GM12873 (cell line): ENCODE data around the gene GFPT1.

ENCODE experiments used
- TF ChIP-seq, protein P1 (sequence below): IDR thresholded peaks from 2 replicates; pipeline ENCODE4 v1.5.1; 2012; ENCODE audit warnings: low read depth, mild to moderate bottlenecking, moderate library complexity, low read length, control low read depth; ENCODE audit not compliant: insufficient read depth; ENCODE audit errors: missing control alignments

Gene GFPT1

DNA sequence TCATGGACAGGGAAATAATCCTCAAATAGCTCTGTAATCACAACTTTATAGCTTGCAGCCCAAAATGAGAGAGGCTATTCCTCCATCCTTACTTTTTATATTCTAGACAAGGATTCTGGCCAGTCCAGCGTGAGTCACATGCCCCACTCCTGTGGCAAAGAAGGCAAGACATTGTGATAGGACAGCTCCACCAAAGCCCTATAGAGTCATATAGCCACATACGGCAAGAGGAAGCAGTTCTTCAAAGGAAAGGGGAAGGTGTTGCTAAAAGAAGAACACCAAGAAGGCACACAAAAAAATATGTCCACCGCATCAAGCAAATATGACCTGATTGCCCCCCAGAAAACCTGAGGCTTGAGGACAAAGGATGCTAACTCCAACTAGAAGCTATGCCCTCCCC, 3.4 kb upstream of the GFPT1 start:
- TF ChIP-seq, protein P1, sequence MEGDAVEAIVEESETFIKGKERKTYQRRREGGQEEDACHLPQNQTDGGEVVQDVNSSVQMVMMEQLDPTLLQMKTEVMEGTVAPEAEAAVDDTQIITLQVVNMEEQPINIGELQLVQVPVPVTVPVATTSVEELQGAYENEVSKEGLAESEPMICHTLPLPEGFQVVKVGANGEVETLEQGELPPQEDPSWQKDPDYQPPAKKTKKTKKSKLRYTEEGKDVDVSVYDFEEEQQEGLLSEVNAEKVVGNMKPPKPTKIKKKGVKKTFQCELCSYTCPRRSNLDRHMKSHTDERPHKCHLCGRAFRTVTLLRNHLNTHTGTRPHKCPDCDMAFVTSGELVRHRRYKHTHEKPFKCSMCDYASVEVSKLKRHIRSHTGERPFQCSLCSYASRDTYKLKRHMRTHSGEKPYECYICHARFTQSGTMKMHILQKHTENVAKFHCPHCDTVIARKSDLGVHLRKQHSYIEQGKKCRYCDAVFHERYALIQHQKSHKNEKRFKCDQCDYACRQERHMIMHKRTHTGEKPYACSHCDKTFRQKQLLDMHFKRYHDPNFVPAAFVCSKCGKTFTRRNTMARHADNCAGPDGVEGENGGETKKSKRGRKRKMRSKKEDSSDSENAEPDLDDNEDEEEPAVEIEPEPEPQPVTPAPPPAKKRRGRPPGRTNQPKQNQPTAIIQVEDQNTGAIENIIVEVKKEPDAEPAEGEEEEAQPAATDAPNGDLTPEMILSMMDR, result no peak

DNA sequence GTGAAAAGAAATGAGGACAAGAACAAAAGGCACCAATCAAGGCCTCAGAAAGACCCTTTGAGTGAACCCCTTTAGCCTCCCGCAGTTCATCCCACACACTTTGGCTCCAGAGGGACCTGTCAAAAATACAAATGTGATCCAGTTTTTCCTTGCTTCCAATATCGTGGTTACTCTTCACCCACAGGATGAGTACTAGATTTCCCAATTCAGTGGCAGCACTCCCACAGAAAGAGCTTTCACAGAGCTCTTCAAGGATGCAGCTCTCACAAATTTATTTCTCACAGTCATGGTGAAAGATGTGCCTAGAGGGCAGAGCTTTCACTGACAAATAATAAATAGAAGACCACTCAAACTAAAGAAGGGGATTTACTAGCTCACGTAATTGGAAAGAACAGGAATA, 3.0 kb upstream of the GFPT1 start:
- TF ChIP-seq, protein P1, result no peak

DNA sequence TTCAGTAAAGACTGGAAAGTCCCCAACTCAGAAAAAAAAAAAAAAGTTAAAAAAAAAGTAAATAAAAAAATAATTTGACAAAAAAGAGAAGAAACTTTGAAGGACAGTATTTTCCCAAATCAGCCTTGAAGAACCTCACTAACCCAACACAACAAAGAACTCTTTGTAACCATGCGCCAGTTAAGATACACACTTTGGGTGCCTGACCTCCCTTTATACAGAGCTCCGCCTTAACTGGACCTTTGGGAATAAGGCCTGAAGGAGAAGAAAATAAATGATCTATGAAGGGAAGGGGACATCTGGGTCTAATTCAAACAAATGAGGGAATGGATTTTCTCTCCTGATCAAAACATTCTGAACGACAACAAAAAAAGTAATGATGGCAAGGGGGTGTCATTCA, 2.2 kb upstream of the GFPT1 start:
- TF ChIP-seq, protein P1, result no peak

DNA sequence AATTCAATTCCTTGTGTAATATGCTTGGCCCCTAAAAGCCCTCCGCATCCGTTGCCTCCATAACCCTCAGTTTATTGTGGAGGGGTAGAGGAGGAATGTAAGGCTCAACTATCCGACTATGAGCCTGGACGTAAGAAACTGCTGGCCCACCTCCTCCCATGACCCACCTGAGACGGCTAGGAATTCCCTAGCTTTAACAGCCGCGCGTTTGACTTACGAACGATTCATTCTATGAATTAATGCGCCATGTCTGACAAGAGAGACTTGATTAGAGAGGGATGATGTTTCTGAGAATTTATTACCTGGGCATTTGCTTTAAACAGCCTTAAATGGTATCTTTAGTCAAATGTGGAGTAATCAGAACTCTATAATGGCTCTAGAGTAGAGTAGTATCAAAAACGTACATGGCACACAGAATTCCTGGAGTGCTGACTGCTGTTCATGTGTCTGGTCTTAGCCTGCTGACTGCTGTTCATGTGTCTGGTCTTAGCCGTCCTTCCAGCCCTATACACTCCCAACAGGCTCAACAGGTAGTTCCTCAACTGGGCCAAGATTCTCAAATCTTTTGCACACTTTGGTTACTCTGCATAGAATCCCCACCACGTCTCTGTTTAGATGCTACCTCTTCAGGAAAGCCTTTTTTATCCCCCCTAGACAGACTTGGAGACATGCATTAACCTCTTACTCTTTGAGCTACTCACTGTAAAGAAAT, 899 bp upstream of the GFPT1 start:
- TF ChIP-seq, protein P1, result no peak

DNA sequence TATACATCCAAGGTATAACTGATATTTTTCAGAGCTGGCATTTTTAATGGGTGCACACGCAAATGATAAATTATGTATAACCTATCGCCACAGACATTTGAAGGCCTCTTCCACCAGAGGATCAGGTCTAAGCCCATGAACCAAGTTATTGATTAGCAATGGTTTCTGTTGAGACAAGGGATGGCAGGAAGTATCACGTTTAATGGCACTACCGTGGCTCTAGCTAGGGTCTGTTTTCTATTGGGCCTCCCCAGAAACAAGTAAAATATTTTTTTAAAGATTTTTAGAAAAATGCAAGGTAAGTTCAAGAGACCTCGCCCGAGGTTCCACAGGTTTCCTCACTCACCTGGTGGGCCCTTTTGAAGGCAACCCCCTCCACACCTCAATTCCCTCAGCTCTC, 667 bp downstream of the GFPT1 start:
- TF ChIP-seq, protein P1, result no peak

DNA sequence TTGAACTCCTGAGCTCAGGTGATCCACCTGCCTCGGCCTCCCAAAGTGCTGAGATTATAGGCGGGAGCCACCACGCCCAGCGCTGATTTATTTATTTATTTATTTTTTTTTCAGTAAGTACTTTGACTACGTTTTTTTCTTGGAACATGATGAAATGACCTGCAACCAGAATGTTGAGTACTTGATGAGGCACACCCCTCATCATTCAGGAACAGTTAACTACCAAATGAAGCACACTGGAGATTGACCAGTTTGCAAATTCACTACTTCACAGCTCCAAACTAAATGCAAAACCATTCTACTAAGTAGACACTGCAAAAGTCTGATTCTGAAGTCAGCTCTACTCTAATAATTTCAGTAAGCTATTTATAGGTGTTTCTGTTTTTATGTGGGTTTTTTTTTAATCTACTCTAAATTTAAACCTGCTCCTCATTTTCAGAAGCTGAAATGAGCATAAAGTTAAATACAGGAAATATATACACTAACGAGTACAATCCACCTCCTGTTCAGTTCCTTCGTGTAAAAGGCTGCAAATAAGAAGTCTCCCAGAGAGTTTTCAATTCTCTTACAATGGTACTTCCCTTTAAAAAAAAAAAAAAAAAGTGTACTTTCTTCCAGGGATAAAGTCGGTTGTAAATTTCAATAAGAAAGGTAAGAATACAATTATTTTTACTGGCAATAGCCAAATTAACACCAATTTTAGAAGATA, 1.4 kb downstream of the GFPT1 start:
- TF ChIP-seq, protein P1, result no peak

DNA sequence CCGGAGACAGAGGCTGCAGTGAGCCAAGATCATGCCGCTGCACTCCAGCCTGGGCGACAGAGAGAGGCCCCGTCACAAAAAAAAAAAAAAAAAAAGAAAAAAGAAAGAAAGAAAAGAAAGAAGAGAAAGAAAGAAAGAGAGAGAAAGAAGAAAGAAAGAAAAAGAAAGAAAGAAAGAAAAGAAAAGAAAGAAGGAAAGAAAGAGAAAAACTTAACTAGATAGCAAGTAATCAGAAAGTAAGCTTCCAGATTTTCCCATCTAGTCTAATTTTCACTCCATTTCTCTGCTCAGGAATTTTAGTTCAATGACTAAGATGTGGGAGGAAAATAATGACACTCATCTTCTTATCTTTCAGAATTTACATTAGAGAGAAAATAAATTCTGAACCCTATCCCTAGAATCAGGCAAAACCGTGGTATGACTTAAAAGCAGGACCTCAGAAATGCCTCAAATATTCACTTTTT, 2.4 kb downstream of the GFPT1 start:
- TF ChIP-seq, protein P1, result no peak
